GM06990 (cell line): ENCODE measurements around the gene AKAP9.

Experiments
- DNase-seq: peaks from one replicate; pipeline ENCODE4 v3.0.0-alpha.2; 2011; ENCODE audit not compliant: insufficient read length; ENCODE audit errors: extremely low read depth
- H3K27me3 ChIP-seq: replicated peaks from 2 replicates; pipeline ENCODE4 v1.6.0; 2011; ENCODE audit warnings: low read length; ENCODE audit not compliant: control insufficient read depth, insufficient read depth
- H3K36me3 ChIP-seq: 2 replicates; pipeline ENCODE4 v1.5.1; 2011; ENCODE audit warnings: low read length; ENCODE audit not compliant: control insufficient read depth, insufficient read depth
- H3K4me3 ChIP-seq: replicated peaks from 2 replicates; pipeline ENCODE4 v1.5.1; 2011; ENCODE audit warnings: low read depth, mild to moderate bottlenecking, control low read depth, low read length
- CTCF ChIP-seq: IDR thresholded peaks from 2 replicates; pipeline ENCODE4 v1.5.1; 2011; ENCODE audit warnings: low read length, control low read depth, mild to moderate bottlenecking, inconsistent platforms; ENCODE audit not compliant: insufficient read depth, poor library complexity, severe bottlenecking

The AKAP9 gene

DNA sequence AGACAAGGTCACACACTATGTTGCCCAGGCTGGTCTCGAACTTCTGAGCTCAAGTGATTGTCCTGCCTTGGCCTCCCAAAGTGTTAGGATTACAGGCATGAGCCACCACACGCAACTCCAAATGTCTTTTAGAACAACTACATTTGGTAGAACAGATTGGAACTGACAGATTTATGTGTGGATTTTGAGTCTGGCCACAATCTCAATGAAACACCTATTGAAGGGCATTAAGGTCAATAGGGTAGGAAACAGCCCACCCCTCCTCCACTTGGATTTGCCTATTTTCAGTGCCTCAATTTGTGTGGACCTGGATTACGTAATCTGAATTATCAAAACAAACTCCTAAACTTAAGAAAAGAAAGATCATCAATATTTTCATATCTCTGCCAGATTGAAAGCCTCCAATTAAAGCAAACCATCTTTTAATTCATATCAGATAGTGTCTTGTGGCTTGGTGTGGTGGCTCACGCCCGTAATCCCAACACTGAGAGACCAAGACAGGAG lies 209.1 kb downstream of the AKAP9 start:
- H3K36me3 ChIP-seq = no peaks in the 10 kb centered on the region
- no peak for DNase-seq
- H3K27me3 ChIP-seq = no peaks in the 10 kb centered on the region
- no peak overlapping the region for H3K4me3 ChIP-seq
- no peak for TF ChIP-seq CTCF

- Histone ChIP-seq H3K36me3 (no peaks in the 10 kb centered on the region), H3K4me3 (no peak overlapping the region), H3K27me3 (no peaks in the 10 kb centered on the region)
- no peak for TF ChIP-seq CTCF
- no peak for DNase-seq
Observed at GRCh38 chr7:92150450-92151017, 209.9 kb downstream of the AKAP9 start.

GRCh38 chr7:92155108-92155739 lies 214.6 kb downstream of the AKAP9 start:
- no peak for TF ChIP-seq CTCF
- no peaks in the 10 kb centered on the region for H3K36me3 ChIP-seq
- no peak overlapping the region for H3K4me3 ChIP-seq
- H3K27me3 ChIP-seq = no peaks in the 10 kb centered on the region
- no peak for DNase-seq

GRCh38 chr7:92156990-92157389 lies 216.3 kb downstream of the AKAP9 start:
- H3K36me3 ChIP-seq = no peaks in the 10 kb centered on the region
- no peak for DNase-seq
- no peak overlapping the region for H3K4me3 ChIP-seq
- H3K27me3 ChIP-seq = no peaks in the 10 kb centered on the region
- TF ChIP-seq CTCF = no peak

DNA sequence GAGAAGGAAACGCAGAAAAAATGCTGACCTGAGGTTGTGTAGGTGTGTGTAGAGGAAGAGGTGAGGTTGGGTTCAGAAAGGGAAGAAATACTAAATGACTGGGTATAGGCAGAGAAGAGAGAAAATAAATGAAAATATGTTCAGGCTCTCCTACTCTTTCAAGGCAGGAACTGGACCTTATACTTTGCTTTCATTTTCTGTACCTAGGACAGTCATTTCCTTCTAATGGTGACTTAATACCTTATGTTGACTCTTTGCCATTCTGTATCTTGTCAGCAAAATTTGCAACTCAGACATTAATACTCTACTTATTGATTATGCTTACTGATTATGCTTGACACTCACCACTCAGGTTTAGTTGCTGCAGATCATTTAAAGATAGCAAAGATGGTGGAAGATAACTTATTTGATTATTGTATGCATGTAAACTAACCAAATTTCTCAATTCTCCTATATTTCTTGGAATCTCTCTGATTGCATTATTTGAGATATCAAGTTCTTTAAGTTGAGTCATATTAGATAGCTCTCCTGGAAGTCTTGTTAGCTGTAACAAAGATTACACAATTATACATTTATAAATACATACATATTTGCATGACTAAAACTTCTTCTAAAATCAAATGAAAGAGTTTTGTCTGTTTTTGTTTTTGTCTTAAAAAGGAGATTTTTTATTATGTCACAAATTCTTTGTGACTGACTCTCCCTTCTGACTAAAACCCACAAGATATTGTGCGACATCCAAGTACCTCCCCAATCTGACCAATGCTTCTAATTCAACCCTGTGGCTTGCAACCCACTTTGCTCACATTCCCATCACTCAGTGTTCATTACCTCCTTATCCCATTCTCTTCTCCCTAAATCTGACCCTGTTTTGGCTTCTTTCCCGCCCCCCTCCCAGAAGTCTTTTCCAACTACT lies 218.3 kb downstream of the AKAP9 start:
- Histone ChIP-seq H3K27me3 (no peaks in the 10 kb centered on the region), H3K4me3 (no peak overlapping the region), H3K36me3 (no peaks in the 10 kb centered on the region)
- no peak for DNase-seq
- TF ChIP-seq CTCF = no peak
